ENCODE measurements around the gene FOXL2NB.
A peak's percentile ranks its signal among the peaks of the same experiment; 100 is the strongest.

FOXL2NB gene

GRCh38 chr3:138971766-138972320 lies 24.8 kb downstream of the FOXL2NB start:
- Histone ChIP-seq H3K27ac (no peak overlapping the region), H3K36me3 (ENCODE audit: control insufficient read depth, insufficient read depth, low read length) (no peaks in the 10 kb centered on the region), H3K4me3 (ENCODE audit: low read depth, low read length) (no peak overlapping the region), H3K4me1 (peaks cover 6% of the 10 kb centered on the region), H3K9me3 (ENCODE audit: control insufficient read depth, low read length) (no peaks in the 10 kb centered on the region), H3K79me2 (no peaks in the 10 kb centered on the region), H2AFZ (peak overlapping the region; percentile 51), H3K27me3 (ENCODE audit: control insufficient read depth, insufficient read depth, low read length) (no peaks in the 10 kb centered on the region), H3K4me2 (ENCODE audit: low read length) (no peak overlapping the region), H3K9ac (no peak overlapping the region)
- TF ChIP-seq CTCF (IDR thresholded peaks at IDR 0.05), result no peak

DNA sequence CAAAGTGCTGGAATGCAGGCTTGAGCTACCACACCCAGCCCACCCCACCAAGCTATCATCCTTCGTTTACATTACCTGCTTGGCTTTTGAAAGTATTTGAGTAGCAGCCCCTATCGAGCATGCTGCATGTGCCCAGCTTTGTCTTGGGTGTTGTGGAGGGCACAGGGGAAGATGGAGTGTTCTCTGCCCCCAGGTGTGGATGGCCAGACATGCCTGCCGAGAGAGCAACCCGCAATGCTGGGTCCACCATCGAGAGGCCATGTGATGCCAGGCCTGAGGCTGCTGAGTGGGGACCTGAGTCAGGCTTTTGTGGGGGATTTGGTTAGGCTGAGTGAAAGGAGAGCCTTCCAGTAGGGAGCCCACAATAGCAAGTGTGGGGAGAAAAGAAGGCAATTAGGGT lies 25.9 kb downstream of the FOXL2NB start:
- H3K4me1 ChIP-seq, result peaks cover 6% of the 10 kb centered on the region
- no peak overlapping the region for H3K27ac ChIP-seq
- no peaks in the 10 kb centered on the region for H3K9me3 ChIP-seq (ENCODE audit: control insufficient read depth, low read length)
- H3K4me2 ChIP-seq (ENCODE audit: low read length), result no peak overlapping the region
- H3K36me3 ChIP-seq (ENCODE audit: control insufficient read depth, insufficient read depth, low read length), result no peaks in the 10 kb centered on the region
- H3K4me3 ChIP-seq (ENCODE audit: low read depth, low read length), result no peak overlapping the region
- H3K27me3 ChIP-seq (ENCODE audit: control insufficient read depth, insufficient read depth, low read length), result no peaks in the 10 kb centered on the region
- no peak overlapping the region for H3K9ac ChIP-seq
- H3K79me2 ChIP-seq, result no peaks in the 10 kb centered on the region
- no peak for TF ChIP-seq CTCF (IDR thresholded peaks at IDR 0.05)
- H2AFZ ChIP-seq, result no peak overlapping the region

DNA sequence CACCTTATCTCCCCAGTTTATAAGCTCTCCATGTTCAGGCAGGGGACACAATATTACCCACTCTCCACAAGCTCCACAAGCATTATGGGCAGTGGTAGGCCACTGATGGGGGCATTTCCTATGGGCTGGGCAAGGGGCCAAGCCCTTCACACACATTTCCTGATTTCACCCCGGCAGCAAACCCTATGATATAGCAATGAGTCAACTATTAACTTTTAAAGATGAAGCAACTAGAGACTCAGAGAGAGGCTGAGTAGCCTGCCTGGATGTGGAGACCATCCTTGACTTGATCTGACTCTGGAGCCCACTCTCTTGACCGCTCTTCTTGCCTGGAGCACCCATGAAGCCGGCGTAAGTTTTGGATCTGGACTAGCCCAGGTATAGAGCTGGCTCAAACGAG lies 27.4 kb downstream of the FOXL2NB start:
- no peaks in the 10 kb centered on the region for H3K27me3 ChIP-seq (ENCODE audit: control insufficient read depth, insufficient read depth, low read length)
- no peaks in the 10 kb centered on the region for H3K36me3 ChIP-seq (ENCODE audit: control insufficient read depth, insufficient read depth, low read length)
- no peak for TF ChIP-seq CTCF (IDR thresholded peaks at IDR 0.05)
- no peak overlapping the region for H3K9ac ChIP-seq
- H2AFZ ChIP-seq, result no peak overlapping the region
- H3K27ac ChIP-seq, result no peak overlapping the region
- peaks cover 6% of the 10 kb centered on the region for H3K4me1 ChIP-seq
- H3K9me3 ChIP-seq (ENCODE audit: control insufficient read depth, low read length), result no peaks in the 10 kb centered on the region
- no peaks in the 10 kb centered on the region for H3K79me2 ChIP-seq
- no peak overlapping the region for H3K4me2 ChIP-seq (ENCODE audit: low read length)
- H3K4me3 ChIP-seq (ENCODE audit: low read depth, low read length), result no peak overlapping the region

- no peaks in the 10 kb centered on the region for H3K36me3 ChIP-seq (ENCODE audit: control insufficient read depth, insufficient read depth, low read length)
- H3K79me2 ChIP-seq, result no peaks in the 10 kb centered on the region
- no peak overlapping the region for H3K4me2 ChIP-seq (ENCODE audit: low read length)
- H3K27ac ChIP-seq, result no peak overlapping the region
- TF ChIP-seq CTCF (IDR thresholded peaks at IDR 0.05), result no peak
- no peaks in the 10 kb centered on the region for H3K9me3 ChIP-seq (ENCODE audit: control insufficient read depth, low read length)
- H2AFZ ChIP-seq, result peak overlapping the region; percentile 79
- H3K4me3 ChIP-seq (ENCODE audit: low read depth, low read length), result no peak overlapping the region
- H3K9ac ChIP-seq, result no peak overlapping the region
- H3K4me1 ChIP-seq, result peaks cover 14% of the 10 kb centered on the region
- no peaks in the 10 kb centered on the region for H3K27me3 ChIP-seq (ENCODE audit: control insufficient read depth, insufficient read depth, low read length)
Observed at GRCh38 chr3:138975351-138975750, 28.3 kb downstream of the FOXL2NB start.

DNA sequence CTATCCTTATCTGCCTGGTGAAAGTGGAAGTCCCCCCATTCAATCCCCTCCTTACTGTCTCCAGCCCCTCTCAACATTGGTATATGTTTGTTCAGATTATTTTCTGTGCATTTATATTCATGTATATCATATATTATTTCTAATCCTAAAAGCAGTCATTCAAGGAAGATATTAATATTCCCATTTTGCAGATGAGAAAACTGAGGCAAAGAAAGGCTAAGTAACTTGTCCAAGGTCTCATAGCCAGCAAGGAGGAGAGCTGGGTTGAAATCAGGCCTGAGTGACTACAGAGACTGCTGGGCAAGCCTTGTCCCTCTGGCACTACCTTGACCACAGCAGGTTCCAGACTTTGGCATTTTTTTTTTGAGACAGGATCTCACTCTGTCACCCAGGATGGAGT lies 29.0 kb downstream of the FOXL2NB start:
- Histone ChIP-seq H3K4me3 (ENCODE audit: low read depth, low read length) (no peak overlapping the region), H2AFZ (no peak overlapping the region), H3K9me3 (ENCODE audit: control insufficient read depth, low read length) (no peaks in the 10 kb centered on the region), H3K27ac (no peak overlapping the region), H3K4me1 (peaks cover 18% of the 10 kb centered on the region), H3K9ac (no peak overlapping the region), H3K27me3 (ENCODE audit: control insufficient read depth, insufficient read depth, low read length) (no peaks in the 10 kb centered on the region), H3K4me2 (ENCODE audit: low read length) (no peak overlapping the region), H3K79me2 (no peaks in the 10 kb centered on the region), H3K36me3 (ENCODE audit: control insufficient read depth, insufficient read depth, low read length) (no peaks in the 10 kb centered on the region)
- TF ChIP-seq CTCF (IDR thresholded peaks at IDR 0.05), result no peak
